ENCODE results near the gene ANKRD52.
"Not testable (repeated sequence)": the region's sequence is repeated elsewhere in the genome, so short reads cannot be mapped to it uniquely, and the experiment has no call there.

Gene ANKRD52

DNA sequence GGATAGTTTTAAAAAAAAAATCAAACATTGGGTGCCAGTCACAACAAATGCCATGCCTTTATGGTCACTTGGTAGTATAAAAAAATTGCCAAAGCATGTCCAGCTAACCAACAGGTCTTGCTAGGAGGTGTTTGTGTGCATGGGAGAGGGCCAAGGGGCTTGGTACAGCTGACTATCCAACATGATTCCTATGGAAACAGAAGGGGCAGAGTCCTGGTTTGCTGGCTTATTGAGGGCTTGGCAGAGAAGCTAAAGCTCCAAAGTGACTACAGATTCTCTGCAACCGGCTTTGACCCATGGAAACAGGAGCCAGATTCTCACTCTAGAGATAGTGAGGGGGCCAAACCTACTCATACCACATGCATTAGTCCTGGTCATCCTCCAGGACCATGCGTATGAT lies 14.3 kb upstream of the ANKRD52 start:
- DNase-seq (ENCODE audit: low read depth in 2 of 2) = not testable (repeated sequence)

GRCh38 chr12:56271031-56271430 lies 12.8 kb upstream of the ANKRD52 start:
- DNase-seq (ENCODE audit: low read depth in 2 of 2) = no peak

GRCh38 chr12:56267443-56268071 lies 9.4 kb upstream of the ANKRD52 start:
- DNase-seq (ENCODE audit: low read depth in 2 of 2) = no peak

DNA sequence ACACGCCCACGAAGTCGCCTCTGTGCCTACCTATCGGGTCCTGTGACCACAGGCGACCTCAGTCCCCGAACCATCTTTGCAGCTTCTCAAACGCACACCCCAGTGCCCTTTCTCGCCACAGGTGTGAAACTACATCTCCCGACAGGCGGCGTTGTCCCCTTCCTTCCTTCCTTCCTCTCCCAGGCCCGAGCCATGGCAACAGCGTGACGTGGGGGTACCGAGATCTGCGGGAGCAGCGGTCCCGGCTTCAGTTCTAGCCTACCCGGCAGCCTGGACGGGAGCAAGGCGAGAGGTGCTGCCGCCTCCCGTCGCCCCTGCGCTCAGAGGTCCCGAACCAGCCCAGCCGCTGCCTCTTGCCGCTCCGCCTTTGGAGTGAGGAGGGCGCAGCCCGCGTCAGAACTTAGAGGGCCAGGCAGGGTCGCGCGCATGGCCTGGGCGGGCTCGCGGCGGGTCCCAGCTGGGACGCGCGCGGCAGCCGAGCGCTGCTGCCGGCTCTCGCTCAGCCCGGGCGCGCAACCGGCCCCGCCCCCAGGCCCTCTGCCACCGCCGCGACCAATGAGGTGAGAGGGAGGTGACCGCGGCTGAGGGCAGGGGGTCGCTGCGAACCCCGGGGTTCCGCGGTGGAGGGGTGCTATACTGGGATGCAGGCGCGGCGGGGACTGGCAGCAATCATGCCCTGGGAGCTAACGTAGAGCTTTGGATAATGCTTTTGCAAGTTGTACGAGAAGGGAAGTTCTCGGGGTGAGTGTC lies 8.7 kb upstream of the ANKRD52 start, which contains the start of gene COQ10A:
COQ10A (plus strand) TSS at position 250 of the 750 bp plus-strand sequence; CDS start at position 427, 177 bp downstream.
- peak; percentile 73 to 80 for DNase-seq (ENCODE audit: low read depth in 2 of 2)

DNA sequence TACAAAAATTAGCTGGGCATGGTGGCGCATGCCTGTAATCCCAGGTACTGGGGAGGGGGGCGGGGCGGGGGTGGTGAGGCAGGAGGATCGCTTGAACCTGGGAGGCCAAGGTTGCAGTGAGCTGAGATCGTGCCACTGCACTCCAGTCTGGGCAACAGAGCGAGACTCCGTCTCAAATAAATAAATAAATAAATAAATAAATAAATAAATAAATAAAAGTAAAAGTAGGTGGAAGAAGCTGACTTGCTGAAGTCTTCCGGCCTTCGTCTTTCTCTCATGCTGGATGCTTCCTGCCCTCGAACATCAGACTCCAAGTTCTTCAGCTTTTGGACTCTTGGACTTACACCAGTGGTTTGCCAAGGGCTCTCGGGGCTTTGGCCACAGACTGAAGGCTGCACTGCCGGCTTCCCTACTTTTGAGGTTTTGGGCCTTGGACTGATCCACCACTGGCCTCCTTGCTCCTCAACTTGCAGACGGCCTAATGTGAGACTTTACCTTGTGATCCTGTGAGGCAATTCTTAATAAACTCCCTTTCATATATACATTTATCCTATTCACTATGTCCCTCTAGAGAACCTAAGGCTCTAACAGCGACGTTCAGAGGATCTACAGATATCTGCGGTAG lies 8.0 kb upstream of the ANKRD52 start:
- not testable (repeated sequence) for DNase-seq (ENCODE audit: low read depth in 2 of 2)

- DNase-seq (ENCODE audit: low read depth in 2 of 2) = not testable (repeated sequence)
These were observed 4.8 kb upstream of the ANKRD52 start for GRCh38 chr12:56262955-56263354.

DNA sequence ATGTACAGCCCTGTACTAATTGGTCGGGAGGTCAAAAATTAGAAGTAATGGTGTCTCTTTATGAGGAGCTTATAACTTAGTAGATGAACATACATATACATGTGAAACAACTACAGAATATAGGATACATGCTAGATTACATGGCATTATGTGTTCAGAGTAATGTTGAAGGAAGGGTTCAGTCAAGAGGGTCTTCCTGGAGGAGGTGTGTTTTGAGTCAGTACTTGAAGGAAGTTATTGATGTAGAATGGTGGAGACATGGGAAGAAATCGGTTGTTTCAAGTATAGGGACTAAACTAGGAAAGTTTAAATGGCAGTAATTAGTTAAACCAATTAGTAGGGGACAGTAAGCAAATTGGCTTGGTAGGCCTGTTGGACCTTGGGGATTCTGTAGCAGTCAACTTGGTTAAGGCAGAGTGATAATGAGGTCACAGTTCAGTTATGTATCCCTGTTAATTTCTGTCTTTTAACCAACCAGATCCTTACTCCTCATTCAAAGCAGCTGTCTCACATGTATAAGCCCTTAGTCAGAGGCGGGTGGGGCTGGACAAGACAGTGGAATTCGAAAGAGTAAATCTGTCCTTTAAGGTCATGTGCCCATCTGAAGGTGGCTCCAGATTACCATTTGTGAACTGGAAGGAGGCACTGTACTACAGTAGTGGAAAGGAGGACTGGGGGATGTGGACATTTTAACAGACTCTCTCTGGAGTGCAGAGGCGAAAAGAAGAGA lies 3.5 kb upstream of the ANKRD52 start:
- no peak for DNase-seq (ENCODE audit: low read depth in 2 of 2)

GRCh38 chr12:56260921-56261320 lies 2.7 kb upstream of the ANKRD52 start:
- no peak for DNase-seq (ENCODE audit: low read depth in 2 of 2)

- no peak for DNase-seq (ENCODE audit: low read depth in 2 of 2)
These were observed 2.2 kb upstream of the ANKRD52 start for GRCh38 chr12:56260380-56260779.

GRCh38 chr12:56258820-56259183 lies 618 bp upstream of the ANKRD52 start:
- DNase-seq (ENCODE audit: low read depth in 2 of 2) = no peak

DNA sequence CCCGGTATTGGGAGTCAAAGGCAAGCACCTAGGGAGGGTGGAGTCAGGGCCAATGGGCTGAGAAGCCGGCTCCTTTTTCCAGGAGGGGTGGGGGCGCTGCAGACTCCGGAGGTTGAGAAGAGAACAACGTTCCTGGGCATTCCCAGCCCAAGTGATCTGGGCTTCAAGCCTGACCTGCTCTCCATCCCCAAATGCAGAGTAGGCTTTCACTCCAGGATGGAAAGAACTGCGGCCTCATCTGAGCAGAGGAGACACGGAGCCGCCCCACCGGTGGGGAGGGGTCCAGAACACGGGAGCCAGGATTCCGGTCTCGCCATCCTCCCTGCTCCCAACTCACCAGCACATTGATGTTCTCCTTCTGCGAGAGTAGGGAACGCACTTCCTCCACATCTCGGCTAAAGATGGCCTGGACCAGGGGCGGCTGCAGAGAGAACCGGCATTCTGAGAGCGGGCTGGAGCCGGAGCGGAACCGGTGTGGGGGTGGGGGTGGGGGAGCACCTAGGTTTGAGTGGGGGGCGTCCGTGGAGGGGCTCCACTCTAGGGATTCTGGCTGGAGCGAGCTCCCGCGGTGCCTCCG lies 605 bp downstream of the ANKRD52 start:
- DNase-seq (ENCODE audit: low read depth in 2 of 2) = no peak

GRCh38 chr12:56257071-56257470 lies 1.1 kb downstream of the ANKRD52 start:
- DNase-seq (ENCODE audit: low read depth in 2 of 2) = no peak

DNA sequence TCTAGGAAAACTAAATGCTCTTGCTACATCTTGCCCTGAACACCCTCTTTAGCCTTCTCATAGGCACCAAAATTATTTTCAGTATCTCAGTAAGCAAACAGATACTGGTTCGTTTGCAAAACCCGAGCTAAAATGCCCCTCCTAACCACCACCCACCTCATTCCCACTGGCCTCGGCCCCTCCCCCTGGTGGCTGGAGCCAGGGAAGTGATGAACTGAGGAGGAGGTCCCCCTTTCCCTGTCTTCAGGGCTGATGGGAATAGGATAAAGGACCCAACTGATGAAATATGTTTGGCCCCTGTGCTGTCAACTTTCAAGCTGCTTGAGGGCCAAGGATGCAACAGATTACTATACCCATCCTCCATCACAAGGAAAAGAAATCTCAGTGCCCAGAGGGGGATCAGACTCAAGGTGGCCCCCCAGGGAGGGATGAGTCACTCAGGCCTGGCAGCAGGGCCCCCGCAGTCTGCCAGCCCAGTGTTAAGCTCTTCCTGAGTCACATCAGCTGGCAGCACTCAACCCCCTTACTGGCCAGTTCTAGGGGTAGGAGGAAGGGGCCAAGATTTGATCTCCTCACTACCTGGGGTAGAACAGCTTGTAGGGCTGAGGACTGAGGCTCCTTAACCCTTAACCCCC lies 1.7 kb downstream of the ANKRD52 start:
- no peak for DNase-seq (ENCODE audit: low read depth in 2 of 2)

DNA sequence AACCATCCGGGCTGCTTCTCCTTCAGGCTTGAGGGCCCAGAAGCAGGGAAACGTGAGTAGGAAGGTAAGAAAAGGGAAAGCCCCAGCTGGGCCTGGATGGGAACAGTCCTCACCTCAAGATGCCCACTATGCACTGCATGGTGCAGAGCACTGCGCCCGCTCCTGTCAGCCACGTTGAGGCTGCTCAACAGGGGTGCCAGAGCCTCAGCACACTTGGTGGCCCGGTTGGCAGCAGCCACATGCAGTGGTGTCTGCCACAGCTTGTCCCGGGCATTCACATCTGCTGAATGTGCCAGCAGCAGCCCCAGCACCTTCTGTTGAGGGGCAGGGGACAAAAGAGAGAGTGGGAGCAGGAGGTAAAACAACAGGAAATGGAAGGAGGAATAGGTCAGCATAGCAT lies 2.5 kb downstream of the ANKRD52 start:
- DNase-seq (ENCODE audit: low read depth in 2 of 2) = no peak

- DNase-seq (ENCODE audit: low read depth in 2 of 2) = no peak
These were observed 5.1 kb downstream of the ANKRD52 start for GRCh38 chr12:56253091-56253490.

DNA sequence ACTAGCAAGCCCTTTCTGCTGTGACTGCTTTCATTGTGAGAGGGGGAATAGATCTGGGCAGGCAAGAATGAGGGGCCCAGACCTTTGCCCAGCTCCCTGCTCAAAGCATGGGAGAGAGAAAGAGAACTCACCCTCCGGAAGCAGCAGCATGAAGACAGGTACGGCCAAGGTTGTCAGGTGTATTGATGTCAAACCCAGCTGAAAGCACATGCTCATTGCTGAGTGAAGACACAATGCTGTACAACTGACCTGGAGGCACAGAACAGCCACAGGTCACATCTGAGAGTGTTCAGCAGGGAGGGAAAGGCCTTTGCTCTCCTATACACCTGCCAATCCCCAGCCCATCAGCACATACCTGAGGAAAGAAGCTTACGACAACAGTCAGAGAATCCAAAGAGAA lies 5.5 kb downstream of the ANKRD52 start:
- no peak for DNase-seq (ENCODE audit: low read depth in 2 of 2)

GRCh38 chr12:56248711-56249110 lies 9.5 kb downstream of the ANKRD52 start:
- DNase-seq (ENCODE audit: low read depth in 2 of 2) = no peak

GRCh38 chr12:56247923-56248322 lies 10.3 kb downstream of the ANKRD52 start:
- DNase-seq (ENCODE audit: low read depth in 2 of 2) = no peak

GRCh38 chr12:56244494-56244893 lies 13.7 kb downstream of the ANKRD52 start:
- DNase-seq (ENCODE audit: low read depth in 2 of 2) = no peak

- no peak for DNase-seq (ENCODE audit: low read depth in 2 of 2)
These were observed 14.4 kb downstream of the ANKRD52 start for GRCh38 chr12:56243731-56244181.

DNA sequence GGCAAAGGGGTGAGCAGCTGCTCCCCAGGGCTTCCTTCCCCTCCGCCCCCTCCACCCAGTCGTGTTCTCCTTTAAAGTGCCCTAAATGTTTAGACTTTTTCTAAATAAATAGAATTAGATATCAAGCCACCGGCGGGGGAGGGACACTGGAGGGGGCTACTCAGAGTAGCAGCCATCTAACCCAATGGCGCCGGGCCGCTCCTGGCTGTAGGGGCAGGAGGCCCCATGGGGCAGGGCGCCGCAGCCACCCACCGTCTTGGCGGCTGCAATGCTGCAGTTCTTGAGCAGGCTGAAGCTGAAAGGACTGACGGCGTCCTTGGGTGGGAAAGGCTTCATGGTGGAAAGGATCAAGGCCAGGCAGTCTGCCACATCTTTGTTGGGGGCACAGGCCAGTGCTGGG lies 15.2 kb downstream of the ANKRD52 start:
- DNase-seq (ENCODE audit: low read depth in 2 of 2) = no peak
